ENCODE data around the gene HCK.

GRCh38 chr20:32003325-32003724 lies 48.7 kb upstream of the HCK start:
- no peak for TF ChIP-seq CTCF (IDR thresholded peaks at IDR 0.05)
- TF ChIP-seq POLR2A (IDR thresholded peaks at IDR 0.05), result no peak

Measured in Peyer's patch (tissue), 4 donors.